WTC11 (cell line): Measurements from ENCODE around the gene HDAC1.
"Not testable (repeated sequence)": the region's sequence is repeated elsewhere in the genome, so short reads cannot be mapped to it uniquely, and the experiment has no call there.

Source experiments
- CREM ChIP-seq: sonication (generic); formaldehyde crosslinking; IDR thresholded peaks from 2 replicates; pipeline ENCODE4 v1.8.1; 2022; ENCODE audit warnings: mild to moderate bottlenecking, missing genetic modification reagents, moderate library complexity
- FOXJ3 ChIP-seq: sonication (generic); formaldehyde crosslinking; IDR thresholded peaks from 2 replicates; pipeline ENCODE4 v1.9.0; 2021; ENCODE audit warnings: missing genetic modification reagents, mild to moderate bottlenecking, borderline replicate concordance
- JUN ChIP-seq: sonication (generic); formaldehyde crosslinking; IDR thresholded peaks from 2 replicates; pipeline ENCODE4 v1.8.0; 2023; ENCODE audit warnings: mild to moderate bottlenecking, missing genetic modification reagents
- KAT7 ChIP-seq: sonication (generic); formaldehyde crosslinking; IDR thresholded peaks from 2 replicates; pipeline ENCODE4 v1.8.1; 2023; ENCODE audit warnings: missing genetic modification reagents, mild to moderate bottlenecking, borderline replicate concordance
- TCF7 ChIP-seq: sonication (generic); formaldehyde crosslinking; IDR thresholded peaks from 2 replicates; pipeline ENCODE4 v1.8.0; 2022; ENCODE audit warnings: mild to moderate bottlenecking, low read depth, missing genetic modification reagents, moderate library complexity
- ZNF423 ChIP-seq: fragments of 250-450 bp; sonication (Bioruptor Pico); IDR thresholded peaks from 2 replicates; pipeline ENCODE4 v2.1.2; 2022; ENCODE audit warnings: mild to moderate bottlenecking, moderate library complexity
- TF ChIP-seq, protein P1 (sequence below): fragments of 200-600 bp; IDR thresholded peaks from 2 replicates; pipeline ENCODE4 v1.8.0; 2022; ENCODE audit warnings: antibody characterized with exemption
- TF ChIP-seq, protein P2 (sequence below): sonication (generic); formaldehyde crosslinking; IDR thresholded peaks from 2 replicates; pipeline ENCODE4 v1.8.1; 2022; ENCODE audit warnings: low read depth, mild to moderate bottlenecking, moderate library complexity, missing genetic modification reagents, borderline replicate concordance
- TF ChIP-seq, protein P3 (sequence below): sonication (generic); formaldehyde crosslinking; IDR thresholded peaks from 2 replicates; pipeline ENCODE4 v1.8.0; 2022; ENCODE audit warnings: mild to moderate bottlenecking, missing genetic modification reagents

DNA sequence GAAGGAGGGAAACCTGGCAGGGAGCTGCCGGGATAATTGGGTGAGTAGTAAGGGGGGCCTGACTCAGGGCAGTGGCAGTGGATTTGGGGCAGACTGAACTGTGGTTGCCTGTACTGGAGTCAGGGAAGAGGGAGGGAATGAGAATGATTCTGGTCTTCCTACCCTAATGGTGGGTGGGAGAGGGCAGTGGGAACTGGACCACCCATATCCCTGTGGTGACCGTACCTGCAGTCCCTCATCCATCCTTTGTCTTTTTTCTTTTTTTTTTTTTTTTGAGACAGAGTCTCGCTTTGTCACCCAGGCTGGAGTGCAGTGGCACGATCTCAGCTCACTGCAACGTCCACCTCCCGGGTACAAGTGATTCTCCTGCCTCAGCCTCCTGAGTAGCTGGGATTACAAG, 63.9 kb downstream of the HDAC1 start:
- TF ChIP-seq ZNF423 (CRISPR knock-in tag); CREM (CRISPR knock-in tag); KAT7; FOXJ3 (CRISPR knock-in tag); JUN (CRISPR knock-in tag); TCF7 (CRISPR knock-in tag): not testable (repeated sequence)
- TF ChIP-seq, protein P1, sequence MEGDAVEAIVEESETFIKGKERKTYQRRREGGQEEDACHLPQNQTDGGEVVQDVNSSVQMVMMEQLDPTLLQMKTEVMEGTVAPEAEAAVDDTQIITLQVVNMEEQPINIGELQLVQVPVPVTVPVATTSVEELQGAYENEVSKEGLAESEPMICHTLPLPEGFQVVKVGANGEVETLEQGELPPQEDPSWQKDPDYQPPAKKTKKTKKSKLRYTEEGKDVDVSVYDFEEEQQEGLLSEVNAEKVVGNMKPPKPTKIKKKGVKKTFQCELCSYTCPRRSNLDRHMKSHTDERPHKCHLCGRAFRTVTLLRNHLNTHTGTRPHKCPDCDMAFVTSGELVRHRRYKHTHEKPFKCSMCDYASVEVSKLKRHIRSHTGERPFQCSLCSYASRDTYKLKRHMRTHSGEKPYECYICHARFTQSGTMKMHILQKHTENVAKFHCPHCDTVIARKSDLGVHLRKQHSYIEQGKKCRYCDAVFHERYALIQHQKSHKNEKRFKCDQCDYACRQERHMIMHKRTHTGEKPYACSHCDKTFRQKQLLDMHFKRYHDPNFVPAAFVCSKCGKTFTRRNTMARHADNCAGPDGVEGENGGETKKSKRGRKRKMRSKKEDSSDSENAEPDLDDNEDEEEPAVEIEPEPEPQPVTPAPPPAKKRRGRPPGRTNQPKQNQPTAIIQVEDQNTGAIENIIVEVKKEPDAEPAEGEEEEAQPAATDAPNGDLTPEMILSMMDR, result not testable (repeated sequence)
- TF ChIP-seq, protein P2, sequence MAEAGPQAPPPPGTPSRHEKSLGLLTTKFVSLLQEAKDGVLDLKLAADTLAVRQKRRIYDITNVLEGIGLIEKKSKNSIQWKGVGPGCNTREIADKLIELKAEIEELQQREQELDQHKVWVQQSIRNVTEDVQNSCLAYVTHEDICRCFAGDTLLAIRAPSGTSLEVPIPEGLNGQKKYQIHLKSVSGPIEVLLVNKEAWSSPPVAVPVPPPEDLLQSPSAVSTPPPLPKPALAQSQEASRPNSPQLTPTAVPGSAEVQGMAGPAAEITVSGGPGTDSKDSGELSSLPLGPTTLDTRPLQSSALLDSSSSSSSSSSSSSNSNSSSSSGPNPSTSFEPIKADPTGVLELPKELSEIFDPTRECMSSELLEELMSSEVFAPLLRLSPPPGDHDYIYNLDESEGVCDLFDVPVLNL (CRISPR knock-in tag), result not testable (repeated sequence)
- TF ChIP-seq, protein P3, sequence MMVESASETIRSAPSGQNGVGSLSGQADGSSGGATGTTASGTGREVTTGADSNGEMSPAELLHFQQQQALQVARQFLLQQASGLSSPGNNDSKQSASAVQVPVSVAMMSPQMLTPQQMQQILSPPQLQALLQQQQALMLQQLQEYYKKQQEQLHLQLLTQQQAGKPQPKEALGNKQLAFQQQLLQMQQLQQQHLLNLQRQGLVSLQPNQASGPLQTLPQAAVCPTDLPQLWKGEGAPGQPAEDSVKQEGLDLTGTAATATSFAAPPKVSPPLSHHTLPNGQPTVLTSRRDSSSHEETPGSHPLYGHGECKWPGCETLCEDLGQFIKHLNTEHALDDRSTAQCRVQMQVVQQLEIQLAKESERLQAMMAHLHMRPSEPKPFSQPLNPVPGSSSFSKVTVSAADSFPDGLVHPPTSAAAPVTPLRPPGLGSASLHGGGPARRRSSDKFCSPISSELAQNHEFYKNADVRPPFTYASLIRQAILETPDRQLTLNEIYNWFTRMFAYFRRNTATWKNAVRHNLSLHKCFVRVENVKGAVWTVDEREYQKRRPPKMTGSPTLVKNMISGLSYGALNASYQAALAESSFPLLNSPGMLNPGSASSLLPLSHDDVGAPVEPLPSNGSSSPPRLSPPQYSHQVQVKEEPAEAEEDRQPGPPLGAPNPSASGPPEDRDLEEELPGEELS (CRISPR knock-in tag), result not testable (repeated sequence)
